Calu3 (cell line): ENCODE data around the gene JAG1. TPM values are rescaled to one million over a fixed set of nuclear protein-coding genes. Genes with fewer than 3 reads are reported as not detected.

Experiments
- BruUV-seq: library from RNA; stranded (reverse); fragments of 400-500 nt; replicated peaks from 2 replicates; lab custom pipeline; 2021; lab: Mats Ljungman, UMichigan
- CTCF ChIA-PET: fragments of 300-600 bp; sonication (Branson Sonifier 250); formaldehyde crosslinking; loops from one replicate; lab custom pipeline; 2022; ENCODE audit warnings: antibody characterized with exemption; lab: Charles Lee
- DNase-seq: peaks from one replicate; pipeline ENCODE4 v3.0.0; 2022
- H3K27ac Mint-ChIP-seq: one replicate; pipeline ENCODE4 v1.8.0; 2022; ENCODE audit warnings: mixed read lengths; ENCODE audit not compliant: unreplicated experiment
- H3K27me3 Mint-ChIP-seq: one replicate; pipeline ENCODE4 v1.8.0; 2022; ENCODE audit warnings: mixed read lengths; ENCODE audit not compliant: unreplicated experiment
- H3K36me3 Mint-ChIP-seq: one replicate; pipeline ENCODE4 v1.8.0; 2022; ENCODE audit warnings: mild to moderate bottlenecking, moderate library complexity, mixed read lengths; ENCODE audit not compliant: insufficient read depth, unreplicated experiment
- H3K4me1 Mint-ChIP-seq: one replicate; pipeline ENCODE4 v1.8.0; 2022; ENCODE audit warnings: mild to moderate bottlenecking, low read depth, mixed read lengths; ENCODE audit not compliant: unreplicated experiment
- H3K4me3 Mint-ChIP-seq: one replicate; pipeline ENCODE4 v1.8.0; 2022; ENCODE audit warnings: mild to moderate bottlenecking, low read depth, moderate library complexity, mixed read lengths; ENCODE audit not compliant: unreplicated experiment
- H3K9me3 Mint-ChIP-seq: one replicate; pipeline ENCODE4 v1.8.0; 2022; ENCODE audit warnings: low read depth, mixed read lengths; ENCODE audit not compliant: unreplicated experiment
- intact Hi-C: fragments of 100-400 bp; cut with micrococcal nuclease; formaldehyde crosslinking; loops from one replicate; pipeline ENCODE4 v1.10.0; 2022; ENCODE audit not compliant: unreplicated experiment
- total RNA-seq: library from RNA; stranded (reverse); gene quantifications from 2 replicates; pipeline ENCODE4 v1.2.3, GENCODE V29; 2022
- TF ChIP-seq, protein P1 (sequence below): fragments of 200-600 bp; IDR thresholded peaks from one replicate; pipeline ENCODE4 v1.8.0; 2022; ENCODE audit warnings: antibody characterized with exemption; ENCODE audit not compliant: unreplicated experiment

The JAG1 gene
- total RNA-seq, 1 experiment from 2014 or later = 245 TPM

DNA sequence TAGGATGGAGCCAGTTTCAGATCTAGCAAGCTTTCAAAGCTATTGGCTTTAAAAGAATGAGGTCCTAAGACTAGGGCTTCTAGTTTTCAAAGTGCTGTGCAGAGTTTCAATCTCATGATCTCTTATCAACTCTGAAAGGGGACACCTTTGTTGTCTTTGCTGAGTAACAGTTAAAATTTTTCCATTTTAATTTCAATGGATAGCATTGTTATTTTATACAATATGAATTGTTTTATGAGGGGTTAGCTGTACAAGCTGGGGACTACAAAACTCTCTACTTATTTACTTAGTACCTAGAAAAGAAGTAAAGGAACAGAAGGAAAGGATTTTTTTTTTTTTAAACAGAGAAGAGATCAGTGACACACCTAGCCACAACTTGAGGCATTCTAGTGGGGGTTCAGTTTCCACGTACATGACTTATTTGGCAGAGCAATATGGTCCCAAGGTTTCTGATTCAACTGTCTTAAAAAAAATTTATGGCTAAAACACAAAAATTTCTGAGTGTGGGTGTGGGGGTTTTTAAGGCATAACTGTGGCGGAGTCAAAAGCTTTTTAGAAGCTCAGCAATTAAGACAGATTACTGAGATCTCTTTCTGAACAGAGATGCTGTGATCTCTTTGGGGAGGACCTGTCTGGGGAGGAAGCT is 46.1 kb upstream of the JAG1 start:
- peak overlapping the region; percentile 66 for H3K27ac Mint-ChIP-seq
- H3K9me3 Mint-ChIP-seq = no peaks in the 10 kb centered on the region
- no peaks in the 10 kb centered on the region for H3K27me3 Mint-ChIP-seq
- CTCF ChIA-PET = no interaction called here
- no peak overlapping the region for H3K4me3 Mint-ChIP-seq
- DNase-seq = no peak
- TF ChIP-seq, protein P1, sequence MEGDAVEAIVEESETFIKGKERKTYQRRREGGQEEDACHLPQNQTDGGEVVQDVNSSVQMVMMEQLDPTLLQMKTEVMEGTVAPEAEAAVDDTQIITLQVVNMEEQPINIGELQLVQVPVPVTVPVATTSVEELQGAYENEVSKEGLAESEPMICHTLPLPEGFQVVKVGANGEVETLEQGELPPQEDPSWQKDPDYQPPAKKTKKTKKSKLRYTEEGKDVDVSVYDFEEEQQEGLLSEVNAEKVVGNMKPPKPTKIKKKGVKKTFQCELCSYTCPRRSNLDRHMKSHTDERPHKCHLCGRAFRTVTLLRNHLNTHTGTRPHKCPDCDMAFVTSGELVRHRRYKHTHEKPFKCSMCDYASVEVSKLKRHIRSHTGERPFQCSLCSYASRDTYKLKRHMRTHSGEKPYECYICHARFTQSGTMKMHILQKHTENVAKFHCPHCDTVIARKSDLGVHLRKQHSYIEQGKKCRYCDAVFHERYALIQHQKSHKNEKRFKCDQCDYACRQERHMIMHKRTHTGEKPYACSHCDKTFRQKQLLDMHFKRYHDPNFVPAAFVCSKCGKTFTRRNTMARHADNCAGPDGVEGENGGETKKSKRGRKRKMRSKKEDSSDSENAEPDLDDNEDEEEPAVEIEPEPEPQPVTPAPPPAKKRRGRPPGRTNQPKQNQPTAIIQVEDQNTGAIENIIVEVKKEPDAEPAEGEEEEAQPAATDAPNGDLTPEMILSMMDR = no peak
- peaks cover 51% of the 10 kb centered on the region for H3K4me1 Mint-ChIP-seq
- intact Hi-C loops = loop anchor here (5.0 kb wide), 1 partner anchor 283 kb away; the partner anchor contains the start of gene SLX4IP
- no peaks in the 10 kb centered on the region for H3K36me3 Mint-ChIP-seq
- no TSS peak for BruUV-seq

GRCh38 chr20:10718661-10719060 is 44.9 kb upstream of the JAG1 start:
- no TSS peak for BruUV-seq
- TF ChIP-seq, protein P1 = no peak
- no peaks in the 10 kb centered on the region for H3K36me3 Mint-ChIP-seq
- H3K27me3 Mint-ChIP-seq = no peaks in the 10 kb centered on the region
- no peak overlapping the region for H3K27ac Mint-ChIP-seq
- no peaks in the 10 kb centered on the region for H3K9me3 Mint-ChIP-seq
- CTCF ChIA-PET = interaction anchor here (0.7 kb wide), 1 partner anchor 51 kb away, joined by 3 read pairs; no protein-coding TSS in a partner anchor
- DNase-seq = no peak
- H3K4me1 Mint-ChIP-seq = peaks cover 60% of the 10 kb centered on the region
- intact Hi-C loops = loop anchor here (5.0 kb wide), 1 partner anchor 281 kb away; the partner anchor contains the start of gene SLX4IP
- H3K4me3 Mint-ChIP-seq = no peak overlapping the region

GRCh38 chr20:10716855-10717254 is 43.1 kb upstream of the JAG1 start:
- no peak for DNase-seq
- CTCF ChIA-PET = no interaction called here
- intact Hi-C loops = loop anchor here (5.0 kb wide), 1 partner anchor 280 kb away; the partner anchor contains the start of gene SLX4IP
- H3K9me3 Mint-ChIP-seq = no peaks in the 10 kb centered on the region
- H3K4me3 Mint-ChIP-seq = no peak overlapping the region
- no peaks in the 10 kb centered on the region for H3K36me3 Mint-ChIP-seq
- H3K27ac Mint-ChIP-seq = no peak overlapping the region
- peaks cover 65% of the 10 kb centered on the region for H3K4me1 Mint-ChIP-seq
- H3K27me3 Mint-ChIP-seq = no peaks in the 10 kb centered on the region
- TF ChIP-seq, protein P1 = no peak
- no TSS peak for BruUV-seq

DNA sequence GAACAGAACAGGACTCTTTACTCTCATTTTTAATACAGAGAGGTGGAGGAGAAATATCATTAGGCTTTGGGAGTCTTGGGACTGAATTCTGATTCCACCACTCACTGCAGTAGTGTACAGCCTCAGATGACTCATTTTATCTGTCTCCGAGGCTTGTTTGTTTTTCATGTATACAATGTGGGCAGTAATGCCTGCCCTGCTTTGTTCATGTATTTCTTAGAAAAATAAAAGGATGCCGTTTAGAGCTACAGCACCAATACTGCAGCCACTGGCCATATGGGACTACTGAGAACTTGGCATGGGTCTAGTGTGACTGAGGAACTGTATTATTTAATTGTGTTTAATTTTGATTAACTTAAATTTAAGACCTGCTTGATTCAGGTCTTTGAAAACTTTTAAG is 41.2 kb upstream of the JAG1 start:
- DNase-seq = no peak
- no peak overlapping the region for H3K4me3 Mint-ChIP-seq
- no peaks in the 10 kb centered on the region for H3K9me3 Mint-ChIP-seq
- intact Hi-C loops = loop anchor here (5.0 kb wide), 1 partner anchor 278 kb away; the partner anchor contains the start of gene SLX4IP
- no peaks in the 10 kb centered on the region for H3K27me3 Mint-ChIP-seq
- peak overlapping the region; percentile 16 for H3K27ac Mint-ChIP-seq
- CTCF ChIA-PET = no interaction called here
- TF ChIP-seq, protein P1 = no peak
- peaks cover 60% of the 10 kb centered on the region for H3K4me1 Mint-ChIP-seq
- H3K36me3 Mint-ChIP-seq = peaks cover 8% of the 10 kb centered on the region
- no TSS peak for BruUV-seq
